ENCODE measurements around the gene DNAAF2. TPM values are rescaled to one million over a fixed set of nuclear protein-coding genes. Genes with fewer than 3 reads are reported as not detected.

DNAAF2 gene
- total RNA-seq, 6 experiments from 2014 or later: 5.8 to 8.7 (median 6.2) TPM

DNA sequence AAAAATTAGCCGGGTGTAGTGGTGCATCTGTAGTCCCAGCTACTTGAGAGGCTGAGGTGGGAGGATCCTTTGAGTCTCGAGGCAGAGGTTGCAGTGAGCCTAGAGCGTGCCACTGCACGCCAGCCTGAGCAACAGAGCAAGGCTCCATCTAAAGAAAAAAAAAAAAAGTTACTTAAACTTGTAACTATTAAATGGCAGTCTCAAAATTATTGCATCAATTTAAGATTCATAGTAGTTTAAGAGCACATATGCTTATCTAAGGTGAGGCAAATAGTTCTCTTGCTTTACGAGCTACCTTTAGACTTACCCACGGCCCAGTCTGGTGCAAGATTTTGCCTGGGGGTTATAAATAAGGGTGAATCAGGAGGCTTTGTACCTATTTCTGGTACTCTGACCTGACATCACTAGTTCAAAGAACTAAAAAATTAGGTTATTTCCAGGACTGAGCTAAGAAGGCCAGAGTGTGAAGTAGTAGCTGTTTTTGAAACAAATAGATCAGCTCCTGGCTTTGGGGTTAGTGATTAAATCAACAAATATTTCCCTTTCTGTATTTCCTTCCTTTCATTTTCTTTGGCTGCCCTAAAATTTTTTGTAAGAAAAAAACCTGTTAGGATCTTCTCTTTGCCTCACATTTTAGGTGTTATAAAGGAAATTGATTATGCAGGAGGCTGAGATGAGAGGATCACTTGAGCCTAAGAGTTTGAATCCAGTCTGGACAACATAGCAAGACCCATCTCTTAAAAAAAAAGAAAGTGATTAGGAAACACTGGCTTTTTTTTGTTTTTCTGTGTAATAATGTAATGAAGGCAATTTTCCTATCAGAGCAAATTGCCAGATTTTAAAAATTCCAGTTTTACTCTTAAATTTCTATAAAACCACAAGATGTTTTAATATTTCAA, 10.9 kb downstream of the DNAAF2 start:
- H3K36me3 Mint-ChIP-seq (ENCODE audit: low read depth): peaks cover 16% of the 10 kb centered on the region
- H3K9me3 Mint-ChIP-seq: no peaks in the 10 kb centered on the region
- H3K4me1 Mint-ChIP-seq (ENCODE audit: low read depth): peaks cover 34% of the 10 kb centered on the region
- no peak for DNase-seq
- peak overlapping the region; percentile 62 for H3K27ac Mint-ChIP-seq
- peaks cover 5% of the 10 kb centered on the region for H3K27me3 Mint-ChIP-seq (ENCODE audit: insufficient read depth)
- TF ChIP-seq, protein P1, sequence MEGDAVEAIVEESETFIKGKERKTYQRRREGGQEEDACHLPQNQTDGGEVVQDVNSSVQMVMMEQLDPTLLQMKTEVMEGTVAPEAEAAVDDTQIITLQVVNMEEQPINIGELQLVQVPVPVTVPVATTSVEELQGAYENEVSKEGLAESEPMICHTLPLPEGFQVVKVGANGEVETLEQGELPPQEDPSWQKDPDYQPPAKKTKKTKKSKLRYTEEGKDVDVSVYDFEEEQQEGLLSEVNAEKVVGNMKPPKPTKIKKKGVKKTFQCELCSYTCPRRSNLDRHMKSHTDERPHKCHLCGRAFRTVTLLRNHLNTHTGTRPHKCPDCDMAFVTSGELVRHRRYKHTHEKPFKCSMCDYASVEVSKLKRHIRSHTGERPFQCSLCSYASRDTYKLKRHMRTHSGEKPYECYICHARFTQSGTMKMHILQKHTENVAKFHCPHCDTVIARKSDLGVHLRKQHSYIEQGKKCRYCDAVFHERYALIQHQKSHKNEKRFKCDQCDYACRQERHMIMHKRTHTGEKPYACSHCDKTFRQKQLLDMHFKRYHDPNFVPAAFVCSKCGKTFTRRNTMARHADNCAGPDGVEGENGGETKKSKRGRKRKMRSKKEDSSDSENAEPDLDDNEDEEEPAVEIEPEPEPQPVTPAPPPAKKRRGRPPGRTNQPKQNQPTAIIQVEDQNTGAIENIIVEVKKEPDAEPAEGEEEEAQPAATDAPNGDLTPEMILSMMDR (IDR thresholded peaks at IDR 0.05): no peak
- peak overlapping the region; percentile 99 for H3K4me3 Mint-ChIP-seq

DNA sequence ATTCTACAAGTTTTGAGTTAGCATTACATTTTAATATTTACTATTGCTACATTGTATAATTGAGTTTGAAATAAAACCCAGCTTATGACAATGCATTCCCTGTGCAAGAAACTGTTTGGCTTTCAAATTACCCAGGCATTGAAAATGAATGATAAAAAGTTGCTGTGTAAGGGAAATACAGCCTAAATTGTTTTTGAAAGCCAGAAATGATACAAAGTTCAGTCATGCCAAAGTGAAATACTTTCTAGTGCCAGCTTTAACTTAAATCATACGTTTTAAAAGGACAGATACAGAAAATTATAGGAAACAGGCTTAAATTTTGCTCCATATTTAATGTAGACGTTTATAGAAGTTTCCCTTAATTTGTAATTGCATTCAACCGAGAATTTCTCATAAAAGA, 11.7 kb downstream of the DNAAF2 start:
- no peak for DNase-seq
- Mint-ChIP-seq H3K27ac (peak overlapping the region; percentile 31; the same call in 1 of the 2 replicates), H3K27me3 (ENCODE audit: insufficient read depth) (peaks cover 5% of the 10 kb centered on the region), H3K4me3 (peak overlapping the region; percentile 99), H3K9me3 (no peaks in the 10 kb centered on the region), H3K4me1 (ENCODE audit: low read depth) (peaks cover 41% of the 10 kb centered on the region), H3K36me3 (ENCODE audit: low read depth) (peaks cover 25% of the 10 kb centered on the region)
- TF ChIP-seq, protein P1 (IDR thresholded peaks at IDR 0.05): no peak

DNA sequence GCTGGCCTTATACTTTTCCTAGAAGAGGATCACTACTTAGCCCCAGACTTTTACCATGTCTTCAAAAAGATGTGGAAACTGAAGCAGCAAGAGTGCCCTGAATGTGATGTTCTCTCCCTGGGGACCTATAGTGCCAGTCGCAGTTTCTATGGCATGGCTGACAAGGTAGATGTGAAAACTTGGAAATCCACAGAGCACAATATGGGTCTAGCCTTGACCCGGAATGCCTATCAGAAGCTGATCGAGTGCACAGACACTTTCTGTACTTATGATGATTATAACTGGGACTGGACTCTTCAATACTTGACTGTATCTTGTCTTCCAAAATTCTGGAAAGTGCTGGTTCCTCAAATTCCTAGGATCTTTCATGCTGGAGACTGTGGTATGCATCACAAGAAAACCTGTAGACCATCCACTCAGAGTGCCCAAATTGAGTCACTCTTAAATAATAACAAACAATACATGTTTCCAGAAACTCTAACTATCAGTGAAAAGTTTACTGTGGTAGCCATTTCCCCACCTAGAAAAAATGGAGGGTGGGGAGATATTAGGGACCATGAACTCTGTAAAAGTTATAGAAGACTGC, 12.9 kb downstream of the DNAAF2 start:
- H3K27me3 Mint-ChIP-seq (ENCODE audit: insufficient read depth): peaks cover 5% of the 10 kb centered on the region
- TF ChIP-seq, protein P1 (IDR thresholded peaks at IDR 0.05): no peak
- peak overlapping the region; percentile 99 for H3K4me3 Mint-ChIP-seq
- H3K9me3 Mint-ChIP-seq: no peaks in the 10 kb centered on the region
- H3K36me3 Mint-ChIP-seq (ENCODE audit: low read depth): peaks cover 27% of the 10 kb centered on the region
- peak overlapping the region; percentile 96 for H3K27ac Mint-ChIP-seq
- DNase-seq: no peak
- H3K4me1 Mint-ChIP-seq (ENCODE audit: low read depth): peaks cover 54% of the 10 kb centered on the region

DNA sequence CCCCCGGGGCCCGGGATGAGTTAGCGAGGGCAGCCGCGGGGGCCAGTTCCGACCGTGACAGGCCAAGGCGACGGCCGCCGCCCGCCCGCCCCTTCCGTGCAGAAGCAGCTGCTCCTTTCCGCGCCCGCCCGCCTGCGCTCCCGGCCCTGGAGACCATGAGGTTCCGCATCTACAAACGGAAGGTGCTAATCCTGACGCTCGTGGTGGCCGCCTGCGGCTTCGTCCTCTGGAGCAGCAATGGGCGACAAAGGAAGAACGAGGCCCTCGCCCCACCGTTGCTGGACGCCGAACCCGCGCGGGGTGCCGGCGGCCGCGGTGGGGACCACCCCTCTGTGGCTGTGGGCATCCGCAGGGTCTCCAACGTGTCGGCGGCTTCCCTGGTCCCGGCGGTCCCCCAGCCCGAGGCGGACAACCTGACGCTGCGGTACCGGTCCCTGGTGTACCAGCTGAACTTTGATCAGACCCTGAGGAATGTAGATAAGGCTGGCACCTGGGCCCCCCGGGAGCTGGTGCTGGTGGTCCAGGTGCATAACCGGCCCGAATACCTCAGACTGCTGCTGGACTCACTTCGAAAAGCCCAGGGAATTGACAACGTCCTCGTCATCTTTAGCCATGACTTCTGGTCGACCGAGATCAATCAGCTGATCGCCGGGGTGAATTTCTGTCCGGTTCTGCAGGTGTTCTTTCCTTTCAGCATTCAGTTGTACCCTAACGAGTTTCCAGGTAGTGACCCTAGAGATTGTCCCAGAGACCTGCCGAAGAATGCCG, 13.7 kb downstream of the DNAAF2 start:
- TF ChIP-seq, protein P1 (IDR thresholded peaks at IDR 0.05): no peak

More for the DNA sequence above, 13.7 kb downstream of the DNAAF2 start:
- peak; percentile 40 for DNase-seq
- Mint-ChIP-seq H3K27ac (peak overlapping the region; percentile 96), H3K9me3 (no peaks in the 10 kb centered on the region), H3K36me3 (ENCODE audit: low read depth) (peaks cover 30% of the 10 kb centered on the region), H3K4me1 (ENCODE audit: low read depth) (peaks cover 61% of the 10 kb centered on the region), H3K27me3 (ENCODE audit: insufficient read depth) (peaks cover 8% of the 10 kb centered on the region), H3K4me3 (peak overlapping the region; percentile 99)

Data from HFFc6 (cell line).